CD4-positive, alpha-beta T cell (primary cell): ENCODE measurements around the gene MYLK4. TPM values are rescaled to one million over a fixed set of nuclear protein-coding genes. Genes with fewer than 3 reads are reported as not detected.

Source experiments
- ATAC-seq: fragments of 200-7000 bp; cut with Tn5 transposase; one replicate; pipeline ENCODE4 v1.10.0; 2022; ENCODE audit warnings: mild to moderate bottlenecking; ENCODE audit not compliant: poor library complexity
- CTCF ChIA-PET: fragments of 350-600 bp; sonication (Branson Sonifier 250); formaldehyde crosslinking; loops from one replicate; lab custom pipeline; 2021; ENCODE audit warnings: antibody characterized with exemption, inconsistent platforms; lab: Charles Lee
- POLR2A ChIA-PET: fragments of 350-600 bp; sonication (Branson Sonifier 250); formaldehyde crosslinking; loops from one replicate; lab custom pipeline; 2021; ENCODE audit warnings: antibody characterized with exemption, inconsistent platforms; lab: Charles Lee
- DNase-seq, 14 experiments: peaks; one replicate each; pipeline ENCODE4 v3.0.0-alpha.2; 2013 to 2020; ENCODE audit warnings: mixed read lengths in 2 of 14
- H3K27ac ChIP-seq, 2 donors: one replicate each; pipeline versions ENCODE4 v1.5.1 to v1.7.0; 2013; ENCODE audit warnings: low read length in 2 of 2, low read depth in 1 of 2, mild to moderate bottlenecking in 1 of 2
- H3K27me3 ChIP-seq, 2 experiments: 1 replicate in 1 of 2; 2 replicates in 1 of 2; pipeline versions ENCODE4 v1.6.1 to v1.7.0; 2013; ENCODE audit warnings: low read length in 2 of 2, control low read depth in 1 of 2, mild to moderate bottlenecking in 1 of 2, moderate library complexity in 1 of 2; ENCODE audit not compliant: insufficient read depth in 2 of 2, control insufficient read depth in 1 of 2
- H3K36me3 ChIP-seq: one replicate; pipeline ENCODE4 v1.6.1; 2013; ENCODE audit warnings: low read length, control low read depth; ENCODE audit not compliant: insufficient read depth
- H3K4me1 ChIP-seq: one replicate; pipeline ENCODE4 v1.6.1; 2013; ENCODE audit warnings: low read length, control low read depth; ENCODE audit not compliant: insufficient read depth
- H3K4me3 ChIP-seq: one replicate; pipeline ENCODE4 v1.5.1; 2013; ENCODE audit warnings: mild to moderate bottlenecking, low read length, moderate library complexity
- H3K9me3 ChIP-seq, 2 experiments: 1 replicate in 1 of 2; 2 replicates in 1 of 2; pipeline versions ENCODE4 v1.6.1 to v1.7.0; 2013; ENCODE audit warnings: low read length in 2 of 2, mild to moderate bottlenecking in 2 of 2, control low read depth in 1 of 2, moderate library complexity in 1 of 2; ENCODE audit not compliant: control insufficient read depth in 1 of 2, insufficient read depth in 1 of 2
- H3K27ac Mint-ChIP-seq: one replicate; pipeline ENCODE4 v1.8.0; 2020; ENCODE audit warnings: mixed read lengths
- H3K27me3 Mint-ChIP-seq: one replicate; pipeline ENCODE4 v1.8.0; 2021; ENCODE audit warnings: mixed read lengths
- H3K36me3 Mint-ChIP-seq: one replicate; pipeline ENCODE4 v1.8.0; 2021; ENCODE audit warnings: low read depth, mixed read lengths
- H3K4me1 Mint-ChIP-seq: one replicate; pipeline ENCODE4 v1.8.0; 2021; ENCODE audit warnings: low read depth, mixed read lengths
- H3K4me3 Mint-ChIP-seq: one replicate; pipeline ENCODE4 v1.8.0; 2020; ENCODE audit warnings: mild to moderate bottlenecking, mixed read lengths
- H3K9me3 Mint-ChIP-seq: one replicate; pipeline ENCODE4 v1.8.0; 2020; ENCODE audit warnings: mixed read lengths
- intact Hi-C, 2 experiments: fragments of 100-400 bp; cut with DNase I in 1 of 2; cut with micrococcal nuclease in 1 of 2; formaldehyde crosslinking; loops; one replicate each; pipeline versions ENCODE4 v1.15.1 to v1.9.0; 2023 to 2025; cut with DNase I, micrococcal nuclease
- total RNA-seq, 174 experiments: library from RNA in 2 of 174; stranded (reverse) in 2 of 174; gene quantifications; one replicate each; pipeline ENCODE4 v1.2.3 and lab custom pipeline; 2021 to 2026
- TF ChIP-seq, protein P1 (sequence below): fragments of 200-600 bp; IDR thresholded peaks from one replicate; pipeline ENCODE4 v1.8.0; 2022; ENCODE audit warnings: antibody characterized with exemption, mild to moderate bottlenecking

The MYLK4 gene
- total RNA-seq, 2 experiments from 2014 or later, result 1.6 to 2.0 TPM

DNA sequence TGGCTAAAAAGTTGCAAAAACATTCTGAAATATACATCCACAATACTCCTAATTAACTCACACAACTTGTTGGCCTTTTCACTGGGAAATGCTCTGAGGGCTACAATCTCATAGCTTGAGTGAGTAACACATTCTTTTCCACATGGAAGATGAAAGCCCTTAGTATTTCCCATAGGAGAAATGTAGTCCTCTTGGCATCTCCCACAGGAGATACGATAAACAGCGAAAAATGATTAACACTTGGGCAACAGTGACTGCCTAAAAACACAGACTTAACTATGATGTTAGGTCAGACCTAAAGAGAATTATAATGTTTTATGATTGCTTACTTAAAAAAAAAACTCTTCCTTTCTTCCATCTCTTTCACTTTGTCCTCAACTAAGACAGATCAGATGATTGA lies 9.0 kb downstream of the MYLK4 start:
- Mint-ChIP-seq H3K9me3 (no peaks in the 10 kb centered on the region), H3K27me3 (peaks cover 4% of the 10 kb centered on the region), H3K4me1 (no peaks in the 10 kb centered on the region), H3K36me3 (no peaks in the 10 kb centered on the region), H3K27ac (no peak overlapping the region), H3K4me3 (no peak overlapping the region)
- ChIA-PET POLR2A (no interaction called here), CTCF (no interaction called here)
- Histone ChIP-seq H3K27me3 (no peaks in the 10 kb centered on the region), H3K9me3 (no peaks in the 10 kb centered on the region), H3K36me3 (no peaks in the 10 kb centered on the region), H3K4me3 (no peak overlapping the region), H3K27ac (no peak overlapping the region), H3K4me1 (no peaks in the 10 kb centered on the region)
- DNase-seq, result no peak
- TF ChIP-seq, protein P1, sequence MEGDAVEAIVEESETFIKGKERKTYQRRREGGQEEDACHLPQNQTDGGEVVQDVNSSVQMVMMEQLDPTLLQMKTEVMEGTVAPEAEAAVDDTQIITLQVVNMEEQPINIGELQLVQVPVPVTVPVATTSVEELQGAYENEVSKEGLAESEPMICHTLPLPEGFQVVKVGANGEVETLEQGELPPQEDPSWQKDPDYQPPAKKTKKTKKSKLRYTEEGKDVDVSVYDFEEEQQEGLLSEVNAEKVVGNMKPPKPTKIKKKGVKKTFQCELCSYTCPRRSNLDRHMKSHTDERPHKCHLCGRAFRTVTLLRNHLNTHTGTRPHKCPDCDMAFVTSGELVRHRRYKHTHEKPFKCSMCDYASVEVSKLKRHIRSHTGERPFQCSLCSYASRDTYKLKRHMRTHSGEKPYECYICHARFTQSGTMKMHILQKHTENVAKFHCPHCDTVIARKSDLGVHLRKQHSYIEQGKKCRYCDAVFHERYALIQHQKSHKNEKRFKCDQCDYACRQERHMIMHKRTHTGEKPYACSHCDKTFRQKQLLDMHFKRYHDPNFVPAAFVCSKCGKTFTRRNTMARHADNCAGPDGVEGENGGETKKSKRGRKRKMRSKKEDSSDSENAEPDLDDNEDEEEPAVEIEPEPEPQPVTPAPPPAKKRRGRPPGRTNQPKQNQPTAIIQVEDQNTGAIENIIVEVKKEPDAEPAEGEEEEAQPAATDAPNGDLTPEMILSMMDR, result no peak
- no peak for ATAC-seq
- intact Hi-C loops, result no loop called here

DNA sequence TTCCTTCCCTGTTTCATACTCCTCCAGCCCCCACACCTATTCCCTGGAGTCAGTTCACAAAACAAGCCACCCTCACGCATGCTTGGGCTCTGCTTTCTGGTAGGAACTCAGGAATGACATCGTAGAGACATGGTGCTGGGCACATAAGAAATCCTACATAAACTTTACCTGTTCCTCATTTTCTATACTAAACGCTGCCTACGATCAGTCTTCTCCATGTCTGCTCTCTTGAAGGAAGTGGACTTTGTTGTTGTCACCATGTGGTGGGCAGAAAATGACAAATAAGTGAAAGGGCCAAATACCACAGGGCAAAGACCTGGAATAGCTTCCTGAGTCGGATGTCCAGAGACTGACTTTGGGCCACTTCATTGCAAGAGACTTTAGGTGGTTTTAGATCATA lies 10.1 kb downstream of the MYLK4 start:
- ATAC-seq, result no peak
- no peaks in the 10 kb centered on the region for H3K36me3 Mint-ChIP-seq
- TF ChIP-seq, protein P1, result no peak

DNA sequence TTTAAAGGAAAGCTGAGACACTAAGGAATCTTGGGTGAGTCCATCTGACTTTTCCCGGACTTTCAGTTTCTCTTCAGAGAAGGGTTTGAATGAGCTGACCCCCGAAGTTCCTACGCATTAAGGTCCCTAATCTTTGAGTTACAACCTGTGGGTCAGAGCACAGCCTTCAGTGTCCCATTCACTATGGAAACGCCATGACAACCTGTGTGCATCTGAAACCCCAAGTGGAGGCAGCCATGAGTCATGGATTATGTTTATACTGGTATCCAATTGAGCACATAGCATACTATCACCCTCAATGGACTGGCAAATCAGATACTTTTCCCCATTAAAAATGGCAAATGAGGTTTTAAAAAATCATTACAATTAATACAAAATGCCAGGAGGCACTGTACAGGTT lies 11.4 kb downstream of the MYLK4 start:
- Histone ChIP-seq H3K9me3 (no peaks in the 10 kb centered on the region), H3K4me1 (no peaks in the 10 kb centered on the region), H3K4me3 (no peak overlapping the region), H3K36me3 (no peaks in the 10 kb centered on the region), H3K27ac (no peak overlapping the region), H3K27me3 (no peaks in the 10 kb centered on the region)
- H3K4me3 Mint-ChIP-seq, result no peak overlapping the region
- H3K27me3 Mint-ChIP-seq, result peaks cover 4% of the 10 kb centered on the region
- H3K9me3 Mint-ChIP-seq, result no peaks in the 10 kb centered on the region
- TF ChIP-seq, protein P1, result no peak
- intact Hi-C loops, result no loop called here
- DNase-seq, result no peak
- no peak overlapping the region for H3K27ac Mint-ChIP-seq
- H3K4me1 Mint-ChIP-seq, result no peaks in the 10 kb centered on the region
- no peaks in the 10 kb centered on the region for H3K36me3 Mint-ChIP-seq
- ATAC-seq, result no peak
- ChIA-PET POLR2A (interaction anchor here (1.6 kb wide), 1 partner anchor 52 kb away, joined by 3 read pairs; no protein-coding TSS in a partner anchor), CTCF (interaction anchor here (1.4 to 2.8 kb wide), 4 partner anchors 11 to 250 kb away, joined by 4 to 12 read pairs (median 6); partner anchors contain the start of genes MYLK4 and WRNIP1)

More for the DNA sequence above, 10.1 kb downstream of the MYLK4 start:
- Mint-ChIP-seq H3K27ac (no peak overlapping the region), H3K4me1 (no peaks in the 10 kb centered on the region), H3K9me3 (no peaks in the 10 kb centered on the region), H3K27me3 (peaks cover 4% of the 10 kb centered on the region), H3K4me3 (no peak overlapping the region)
- Histone ChIP-seq H3K9me3 (no peaks in the 10 kb centered on the region), H3K4me3 (no peak overlapping the region), H3K36me3 (no peaks in the 10 kb centered on the region), H3K27me3 (no peaks in the 10 kb centered on the region), H3K4me1 (no peaks in the 10 kb centered on the region), H3K27ac (no peak overlapping the region)
- intact Hi-C loops, result no loop called here
- ChIA-PET CTCF (no interaction called here), POLR2A (no interaction called here)
- no peak for DNase-seq
